Liver (tissue), 9 donors: Measurements from ENCODE around the gene GBX2. TPM values are rescaled to one million over a fixed set of nuclear protein-coding genes. Genes with fewer than 3 reads are reported as not detected.

Experiments
- DNase-seq: peaks from one replicate; pipeline ENCODE4 v3.0.0-alpha.2; 2017; ENCODE audit warnings: low spot score
- H3K27ac ChIP-seq, 2 donors: one replicate each; pipeline ENCODE4 v1.7.0; 2013; ENCODE audit warnings: inconsistent platforms in 2 of 2, low read length in 2 of 2, control low read depth in 1 of 2, low read depth in 1 of 2, mild to moderate bottlenecking in 1 of 2
- H3K27me3 ChIP-seq, 4 donors: one replicate each; pipeline versions ENCODE4 v1.6.1 to v1.7.0; 2013; ENCODE audit warnings: low read length in 3 of 4, inconsistent platforms in 1 of 4, mild to moderate bottlenecking in 1 of 4, moderate library complexity in 1 of 4; ENCODE audit not compliant: control insufficient read depth in 4 of 4, insufficient read depth in 4 of 4
- H3K36me3 ChIP-seq, 4 donors: one replicate each; pipeline versions ENCODE4 v1.6.1 to v1.7.0; 2013; ENCODE audit warnings: low read length in 3 of 4, mild to moderate bottlenecking in 3 of 4, low read depth in 1 of 4, moderate library complexity in 1 of 4; ENCODE audit not compliant: control insufficient read depth in 4 of 4, insufficient read depth in 3 of 4
- H3K4me1 ChIP-seq, 4 donors: one replicate each; pipeline versions ENCODE4 v1.6.1 to v1.7.0; 2013; ENCODE audit warnings: low read length in 3 of 4, mild to moderate bottlenecking in 3 of 4, moderate library complexity in 1 of 4; ENCODE audit not compliant: control insufficient read depth in 4 of 4, insufficient read depth in 4 of 4
- H3K4me3 ChIP-seq, 3 donors: one replicate each; pipeline versions ENCODE4 v1.6.1 to v1.7.0; 2013; ENCODE audit warnings: low read length in 3 of 3, control low read depth in 1 of 3, low read depth in 1 of 3, mild to moderate bottlenecking in 1 of 3
- H3K9ac ChIP-seq, 2 donors: one replicate each; pipeline ENCODE4 v1.7.0; 2013; ENCODE audit warnings: low read length in 2 of 2, mild to moderate bottlenecking in 2 of 2, moderate library complexity in 2 of 2, control low read depth in 1 of 2, low read depth in 1 of 2
- H3K9me3 ChIP-seq, 4 donors: one replicate each; pipeline versions ENCODE4 v1.6.1 to v1.7.0; 2013; ENCODE audit warnings: low read length in 3 of 4; ENCODE audit not compliant: control insufficient read depth in 4 of 4
- EGR1 ChIP-seq, 2 donors: IDR thresholded peaks; 2 replicates each; pipeline ENCODE4 v1.6.1; 2016 to 2018; ENCODE audit warnings: antibody characterized with exemption in 2 of 2, low read depth in 2 of 2
- FOXA1 ChIP-seq: IDR thresholded peaks from 2 replicates; pipeline ENCODE4 v1.6.1; 2016; ENCODE audit warnings: antibody characterized with exemption
- FOXA2 ChIP-seq: IDR thresholded peaks from 2 replicates; pipeline ENCODE4 v1.6.1; 2016; ENCODE audit warnings: antibody characterized with exemption
- GABPA ChIP-seq, 2 donors: IDR thresholded peaks in 1 of 2; conservative IDR thresholded peaks in 1 of 2; 2 replicates each; pipeline ENCODE4 v1.6.1; 2016; ENCODE audit warnings: antibody characterized with exemption in 2 of 2, mild to moderate bottlenecking in 1 of 2, moderate library complexity in 1 of 2
- HNF4A ChIP-seq, 2 donors: conservative IDR thresholded peaks; 2 replicates each; pipeline ENCODE4 v1.6.1; 2016; ENCODE audit warnings: antibody characterized with exemption in 2 of 2, mild to moderate bottlenecking in 2 of 2
- HNF4G ChIP-seq: IDR thresholded peaks from 2 replicates; pipeline ENCODE4 v1.6.1; 2016; ENCODE audit warnings: antibody characterized with exemption
- NR2F2 ChIP-seq: IDR thresholded peaks from 2 replicates; pipeline ENCODE4 v1.6.1; 2016; ENCODE audit warnings: antibody characterized with exemption
- RAD21 ChIP-seq, 2 donors: IDR thresholded peaks; 2 replicates each; pipeline ENCODE4 v1.6.1; 2016; ENCODE audit warnings: antibody characterized with exemption in 2 of 2, mild to moderate bottlenecking in 2 of 2
- REST ChIP-seq: IDR thresholded peaks from 2 replicates; pipeline ENCODE4 v1.6.1; 2016; ENCODE audit warnings: antibody characterized with exemption, mild to moderate bottlenecking
- RXRA ChIP-seq, 2 donors: IDR thresholded peaks; 2 replicates each; pipeline ENCODE4 v1.6.1; 2017 to 2018; ENCODE audit warnings: antibody characterized with exemption in 2 of 2, mild to moderate bottlenecking in 1 of 2
- SP1 ChIP-seq: IDR thresholded peaks from 2 replicates; pipeline ENCODE4 v1.6.1; 2018; ENCODE audit warnings: antibody characterized with exemption, mild to moderate bottlenecking
- TAF1 ChIP-seq: conservative IDR thresholded peaks from 2 replicates; pipeline ENCODE4 v1.6.1; 2016; ENCODE audit warnings: antibody characterized with exemption, mild to moderate bottlenecking
- YY1 ChIP-seq: IDR thresholded peaks from 2 replicates; pipeline ENCODE4 v1.6.1; 2016; ENCODE audit warnings: antibody characterized with exemption, mild to moderate bottlenecking
- WGBS: extraction: QIAGEN DNeasy Blood & Tissue Kit; methylation state at CpG from one replicate; pipeline ENCODE4 v1.1.7; 2013; 5-methylcytosine and 5-hydroxymethylcytosine counted together
- polyA plus RNA-seq, 2 donors: library from polyadenylated mRNA; stranded (reverse) in 1 of 2; unstranded in 1 of 2; fragments of 200-250 nt in 1 of 2; fragments of >200 nt in 1 of 2; fragmentation: Nextera tagmentation in 1 of 2; extraction: Ambion mirVana in 1 of 2; gene quantifications; one replicate each; pipeline versions ENCODE4 v1.2.1 to v1.2.3, GENCODE V29; 2013 to 2015
- total RNA-seq, 2 donors: library from RNA; depleted of rRNA; stranded (reverse); fragments of >200 nt; gene quantifications; one replicate each; pipeline ENCODE4 v1.2.3, GENCODE V29; 2014
- TF ChIP-seq, protein P1 (sequence below): IDR thresholded peaks from 2 replicates; pipeline ENCODE4 v1.6.1; 2016; ENCODE audit warnings: antibody characterized with exemption
- TF ChIP-seq, protein P2 (sequence below): IDR thresholded peaks from 2 replicates; pipeline ENCODE4 v1.6.1; 2016; ENCODE audit warnings: antibody characterized with exemption
- TF ChIP-seq, protein P3 (sequence below): IDR thresholded peaks from 2 replicates; pipeline ENCODE4 v1.6.1; 2016; ENCODE audit warnings: antibody characterized with exemption
- TF ChIP-seq, protein P4 (sequence below): fragments of 150-350 bp; IDR thresholded peaks from 2 replicates; pipeline ENCODE4 v1.5.1; 2017; ENCODE audit warnings: improper control_type of control experiment, low read depth, low read length; ENCODE audit not compliant: missing input control
- donor health status: healthy.
- donor health status: healthy.
- donor health status: healthy.
- donor health status: healthy.
- donor health status: healthy.

Gene GBX2
- total and polyA plus RNA-seq, 4 donors = not detected

DNA sequence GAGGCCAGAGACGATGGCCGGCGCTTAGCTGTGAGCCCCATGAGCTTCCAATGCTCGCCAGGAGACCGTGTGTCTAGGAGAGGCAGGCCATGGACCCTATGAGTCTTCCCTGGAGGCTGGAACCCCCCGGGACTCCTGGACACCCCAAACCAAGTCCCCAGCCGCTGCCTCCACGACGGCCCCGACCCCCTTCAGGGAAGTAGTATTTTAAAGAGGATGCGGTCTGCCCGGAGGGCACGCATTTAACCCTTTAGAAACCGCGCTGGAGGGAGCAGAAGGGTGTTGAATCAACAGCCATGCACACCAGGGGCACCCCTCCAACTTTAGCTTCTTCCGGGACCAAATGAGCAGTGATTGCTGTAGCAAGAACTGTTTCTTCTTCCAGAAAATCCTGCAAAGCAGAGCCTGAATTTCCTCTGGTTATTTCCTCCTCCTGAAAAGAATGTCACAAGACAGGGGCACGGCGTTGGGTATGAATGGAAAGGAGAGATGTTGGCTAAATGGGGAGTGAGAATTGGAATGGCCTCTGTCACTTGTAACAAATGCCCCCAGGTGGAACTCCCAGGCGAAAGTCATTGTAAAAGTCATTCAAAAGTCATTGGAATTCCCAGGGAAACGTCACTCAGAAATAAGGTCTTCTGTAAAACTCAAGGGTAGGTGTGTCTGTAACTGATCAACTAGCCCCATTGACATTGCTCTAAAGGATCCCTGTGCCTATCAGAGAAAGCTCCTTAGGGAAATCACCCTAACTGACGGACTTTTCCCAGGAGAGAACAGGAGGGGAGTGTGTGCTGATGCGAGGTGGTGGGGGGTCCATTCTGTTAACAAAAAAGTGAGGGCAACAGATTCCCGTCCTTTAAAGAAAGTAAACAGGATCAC lies 5.8 kb upstream of the GBX2 start:
- peaks cover 9 to 16% (median 12%) of the 10 kb centered on the region in 4 donors for H3K4me1 ChIP-seq
- peaks cover 0 to 43% (median 33%) of the 10 kb centered on the region in 4 donors for H3K27me3 ChIP-seq
- no peak overlapping the region for H3K9ac ChIP-seq
- no peaks in the 10 kb centered on the region for H3K36me3 ChIP-seq
- no peak for DNase-seq
- H3K9me3 ChIP-seq = no peaks in the 10 kb centered on the region
- no peak overlapping the region for H3K27ac ChIP-seq
- H3K4me3 ChIP-seq = no peak overlapping the region
- WGBS = 5% methylated on average over 23 of the region's 23 CpGs
- no peak for TF ChIP-seq HNF4A (conservative IDR thresholded peaks at IDR 0.05)
- TF ChIP-seq, protein P1, sequence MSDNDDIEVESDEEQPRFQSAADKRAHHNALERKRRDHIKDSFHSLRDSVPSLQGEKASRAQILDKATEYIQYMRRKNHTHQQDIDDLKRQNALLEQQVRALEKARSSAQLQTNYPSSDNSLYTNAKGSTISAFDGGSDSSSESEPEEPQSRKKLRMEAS = no peak
- no peak for TF ChIP-seq FOXA1
- no peak for TF ChIP-seq TAF1
- no peak for TF ChIP-seq REST
- TF ChIP-seq, protein P2, sequence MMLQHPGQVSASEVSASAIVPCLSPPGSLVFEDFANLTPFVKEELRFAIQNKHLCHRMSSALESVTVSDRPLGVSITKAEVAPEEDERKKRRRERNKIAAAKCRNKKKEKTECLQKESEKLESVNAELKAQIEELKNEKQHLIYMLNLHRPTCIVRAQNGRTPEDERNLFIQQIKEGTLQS = no peak

DNA sequence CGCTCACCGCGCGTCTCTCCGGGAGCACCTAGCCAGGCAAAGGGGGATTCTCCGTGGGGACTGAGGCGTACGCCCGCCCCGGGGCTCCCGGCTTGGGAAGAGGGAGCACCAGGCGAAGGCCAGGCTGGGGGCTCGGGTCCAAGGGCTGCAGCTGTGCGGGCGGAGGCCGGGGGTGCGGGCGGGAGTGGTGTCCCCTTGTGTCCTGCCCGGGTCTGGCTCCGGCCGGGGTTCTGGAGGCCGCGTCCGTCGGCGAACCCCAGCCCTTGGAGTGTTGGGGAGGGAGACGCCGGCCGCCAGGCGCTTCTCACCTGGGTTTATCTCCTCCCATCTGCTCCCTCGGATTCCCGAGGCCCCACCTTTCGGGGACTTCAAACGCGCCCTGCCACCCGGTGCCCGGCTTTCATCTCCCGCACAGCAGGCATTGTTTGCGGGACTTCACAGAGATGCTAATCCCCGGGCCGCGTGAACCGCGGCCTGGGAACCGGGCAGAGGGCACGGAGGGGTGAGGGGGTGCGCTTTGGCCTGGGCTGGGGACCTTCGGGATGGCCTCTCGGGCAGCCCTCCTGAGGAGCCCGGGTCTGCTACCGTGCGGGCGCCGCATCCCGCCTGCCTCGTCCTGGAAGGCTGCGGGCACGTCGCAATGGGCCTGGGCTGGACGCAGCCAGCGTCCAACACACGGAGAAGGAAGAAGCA lies 5.0 kb upstream of the GBX2 start:
- Histone ChIP-seq H3K9me3 (no peaks in the 10 kb centered on the region), H3K4me3 (no peak overlapping the region), H3K36me3 (no peaks in the 10 kb centered on the region), H3K4me1 (peaks cover 2 to 14% (median 9%) of the 10 kb centered on the region in 4 donors), H3K27me3 (peaks cover 0 to 38% (median 32%) of the 10 kb centered on the region in 4 donors), H3K27ac (no peak overlapping the region), H3K9ac (no peak overlapping the region)
- WGBS = 4% methylated on average over 62 of the region's 62 CpGs
- DNase-seq = no peak
- TF ChIP-seq RAD21 (IDR thresholded peaks at IDR 0.05) (no peak), TAF1 (no peak), GABPA (IDR thresholded peaks at IDR 0.05 in 1 of 2, conservative IDR thresholded peaks at IDR 0.05 in 1 of 2) (no peak), NR2F2 (no peak), EGR1 (IDR thresholded peaks at IDR 0.05; ENCODE audit: low read depth in 2 of 2) (no peak), HNF4A (conservative IDR thresholded peaks at IDR 0.05) (no peak), RXRA (IDR thresholded peaks at IDR 0.05) (no peak), SP1 (no peak), REST (no peak), FOXA1 (no peak), FOXA2 (no peak), YY1 (no peak), HNF4G (no peak)
- TF ChIP-seq, protein P2 = no peak
- TF ChIP-seq, protein P1 = no peak
- TF ChIP-seq, protein P3, sequence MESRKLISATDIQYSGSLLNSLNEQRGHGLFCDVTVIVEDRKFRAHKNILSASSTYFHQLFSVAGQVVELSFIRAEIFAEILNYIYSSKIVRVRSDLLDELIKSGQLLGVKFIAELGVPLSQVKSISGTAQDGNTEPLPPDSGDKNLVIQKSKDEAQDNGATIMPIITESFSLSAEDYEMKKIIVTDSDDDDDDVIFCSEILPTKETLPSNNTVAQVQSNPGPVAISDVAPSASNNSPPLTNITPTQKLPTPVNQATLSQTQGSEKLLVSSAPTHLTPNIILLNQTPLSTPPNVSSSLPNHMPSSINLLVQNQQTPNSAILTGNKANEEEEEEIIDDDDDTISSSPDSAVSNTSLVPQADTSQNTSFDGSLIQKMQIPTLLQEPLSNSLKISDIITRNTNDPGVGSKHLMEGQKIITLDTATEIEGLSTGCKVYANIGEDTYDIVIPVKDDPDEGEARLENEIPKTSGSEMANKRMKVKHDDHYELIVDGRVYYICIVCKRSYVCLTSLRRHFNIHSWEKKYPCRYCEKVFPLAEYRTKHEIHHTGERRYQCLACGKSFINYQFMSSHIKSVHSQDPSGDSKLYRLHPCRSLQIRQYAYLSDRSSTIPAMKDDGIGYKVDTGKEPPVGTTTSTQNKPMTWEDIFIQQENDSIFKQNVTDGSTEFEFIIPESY = no peak
- TF ChIP-seq, protein P4, sequence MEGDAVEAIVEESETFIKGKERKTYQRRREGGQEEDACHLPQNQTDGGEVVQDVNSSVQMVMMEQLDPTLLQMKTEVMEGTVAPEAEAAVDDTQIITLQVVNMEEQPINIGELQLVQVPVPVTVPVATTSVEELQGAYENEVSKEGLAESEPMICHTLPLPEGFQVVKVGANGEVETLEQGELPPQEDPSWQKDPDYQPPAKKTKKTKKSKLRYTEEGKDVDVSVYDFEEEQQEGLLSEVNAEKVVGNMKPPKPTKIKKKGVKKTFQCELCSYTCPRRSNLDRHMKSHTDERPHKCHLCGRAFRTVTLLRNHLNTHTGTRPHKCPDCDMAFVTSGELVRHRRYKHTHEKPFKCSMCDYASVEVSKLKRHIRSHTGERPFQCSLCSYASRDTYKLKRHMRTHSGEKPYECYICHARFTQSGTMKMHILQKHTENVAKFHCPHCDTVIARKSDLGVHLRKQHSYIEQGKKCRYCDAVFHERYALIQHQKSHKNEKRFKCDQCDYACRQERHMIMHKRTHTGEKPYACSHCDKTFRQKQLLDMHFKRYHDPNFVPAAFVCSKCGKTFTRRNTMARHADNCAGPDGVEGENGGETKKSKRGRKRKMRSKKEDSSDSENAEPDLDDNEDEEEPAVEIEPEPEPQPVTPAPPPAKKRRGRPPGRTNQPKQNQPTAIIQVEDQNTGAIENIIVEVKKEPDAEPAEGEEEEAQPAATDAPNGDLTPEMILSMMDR = no peak
